Activated naive CD8-positive, alpha-beta T cell treated with anti-CD3 and anti-CD28 coated beads, Interleukin-2, amount 10 ng/mL, durations not matched to agents 7 days and 5 days (primary cell): ENCODE data around the gene CCL22. TPM values are rescaled to one million over a fixed set of nuclear protein-coding genes. Genes with fewer than 3 reads are reported as not detected.

Source experiments
- ATAC-seq: fragments of 150-1000 bp; cut with Tn5 transposase; one replicate; pipeline ENCODE4 v1.10.0; 2021; ENCODE audit warnings: low read depth, moderate library complexity
- POLR2A ChIA-PET: fragments of 350-600 bp; sonication (Branson Sonifier 250); formaldehyde crosslinking; loops from one replicate; lab custom pipeline; 2021; ENCODE audit warnings: antibody characterized with exemption; lab: Charles Lee
- DNase-seq: peaks from one replicate; pipeline ENCODE4 v3.0.0; 2021
- H3K27ac Mint-ChIP-seq: one replicate; pipeline ENCODE4 v1.8.0; 2022; ENCODE audit warnings: mild to moderate bottlenecking, mixed read lengths
- H3K27me3 Mint-ChIP-seq: one replicate; pipeline ENCODE4 v1.8.0; 2022; ENCODE audit warnings: mild to moderate bottlenecking, moderate library complexity, mixed read lengths
- H3K36me3 Mint-ChIP-seq: one replicate; pipeline ENCODE4 v1.8.0; 2021; ENCODE audit warnings: mild to moderate bottlenecking, mixed read lengths
- H3K4me1 Mint-ChIP-seq: one replicate; pipeline ENCODE4 v1.8.0; 2021; ENCODE audit warnings: mixed read lengths
- H3K4me3 Mint-ChIP-seq: one replicate; pipeline ENCODE4 v1.8.0; 2022; ENCODE audit warnings: mild to moderate bottlenecking, moderate library complexity, mixed read lengths
- H3K9me3 Mint-ChIP-seq: one replicate; pipeline ENCODE4 v1.8.0; 2021; ENCODE audit warnings: mixed read lengths
- total RNA-seq, 2 experiments: library from RNA; stranded (reverse); gene quantifications; one replicate each; pipeline ENCODE4 v1.2.3, GENCODE V29; 2021

CCL22 gene
- total RNA-seq, 2 experiments from 2014 or later, result 0.17 to 0.33 TPM

DNA sequence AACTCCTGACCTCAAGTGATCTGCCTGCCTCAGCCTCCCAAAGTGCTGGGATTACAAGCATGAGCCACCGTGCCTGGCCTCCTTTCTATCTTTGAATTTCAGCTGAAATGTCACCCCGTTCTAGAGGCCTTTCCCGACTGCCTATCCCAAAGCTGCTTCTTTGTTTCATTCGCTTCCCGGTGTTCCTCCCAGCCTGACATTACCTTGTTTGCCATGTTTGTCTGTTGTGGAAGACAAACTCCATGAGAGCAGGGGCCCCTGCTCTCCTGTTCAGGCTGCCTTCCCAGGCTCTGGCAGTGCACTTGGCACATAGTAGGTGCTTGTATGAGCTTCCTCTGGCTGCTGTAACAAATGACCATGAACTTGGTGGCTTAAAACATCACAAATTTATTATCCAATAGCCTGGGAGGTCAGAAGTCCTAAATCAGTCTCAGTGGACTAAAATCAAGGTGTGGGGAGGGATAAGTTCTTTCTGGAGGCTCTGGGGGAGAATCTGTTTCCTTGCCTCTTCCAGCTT, 2.6 kb upstream of the CCL22 start:
- no peaks in the 10 kb centered on the region for H3K9me3 Mint-ChIP-seq
- no peak overlapping the region for H3K4me3 Mint-ChIP-seq
- H3K36me3 Mint-ChIP-seq, result no peaks in the 10 kb centered on the region
- ATAC-seq (no peak), DNase-seq (no peak)
- H3K27ac Mint-ChIP-seq, result no peak overlapping the region
- POLR2A ChIA-PET, result no interaction called here
- H3K4me1 Mint-ChIP-seq, result no peaks in the 10 kb centered on the region
- peaks cover 8% of the 10 kb centered on the region for H3K27me3 Mint-ChIP-seq

DNA sequence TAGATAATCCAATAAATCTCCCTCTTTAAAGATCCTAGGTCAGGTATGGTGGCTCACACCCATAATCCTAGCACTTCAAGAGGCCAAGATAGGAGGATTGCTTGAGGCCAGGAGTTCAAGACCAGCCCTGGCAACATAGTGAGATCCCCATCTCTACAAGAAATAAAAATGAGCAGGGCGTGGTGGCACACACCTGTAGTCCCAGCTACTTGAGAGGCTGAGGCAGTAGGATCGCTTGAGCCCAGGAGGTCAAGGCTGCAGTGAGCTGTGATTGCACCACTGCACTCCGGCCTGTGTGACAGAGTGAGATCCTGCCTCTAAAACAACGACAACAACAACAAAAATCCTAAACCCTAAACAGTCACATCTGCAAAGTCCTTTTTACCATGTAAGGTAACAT, 2.0 kb upstream of the CCL22 start:
- H3K9me3 Mint-ChIP-seq, result no peaks in the 10 kb centered on the region
- DNase-seq, result no peak
- no peak overlapping the region for H3K27ac Mint-ChIP-seq
- POLR2A ChIA-PET, result no interaction called here
- H3K27me3 Mint-ChIP-seq, result peaks cover 8% of the 10 kb centered on the region
- H3K36me3 Mint-ChIP-seq, result no peaks in the 10 kb centered on the region
- no peak for ATAC-seq
- no peaks in the 10 kb centered on the region for H3K4me1 Mint-ChIP-seq
- no peak overlapping the region for H3K4me3 Mint-ChIP-seq

DNA sequence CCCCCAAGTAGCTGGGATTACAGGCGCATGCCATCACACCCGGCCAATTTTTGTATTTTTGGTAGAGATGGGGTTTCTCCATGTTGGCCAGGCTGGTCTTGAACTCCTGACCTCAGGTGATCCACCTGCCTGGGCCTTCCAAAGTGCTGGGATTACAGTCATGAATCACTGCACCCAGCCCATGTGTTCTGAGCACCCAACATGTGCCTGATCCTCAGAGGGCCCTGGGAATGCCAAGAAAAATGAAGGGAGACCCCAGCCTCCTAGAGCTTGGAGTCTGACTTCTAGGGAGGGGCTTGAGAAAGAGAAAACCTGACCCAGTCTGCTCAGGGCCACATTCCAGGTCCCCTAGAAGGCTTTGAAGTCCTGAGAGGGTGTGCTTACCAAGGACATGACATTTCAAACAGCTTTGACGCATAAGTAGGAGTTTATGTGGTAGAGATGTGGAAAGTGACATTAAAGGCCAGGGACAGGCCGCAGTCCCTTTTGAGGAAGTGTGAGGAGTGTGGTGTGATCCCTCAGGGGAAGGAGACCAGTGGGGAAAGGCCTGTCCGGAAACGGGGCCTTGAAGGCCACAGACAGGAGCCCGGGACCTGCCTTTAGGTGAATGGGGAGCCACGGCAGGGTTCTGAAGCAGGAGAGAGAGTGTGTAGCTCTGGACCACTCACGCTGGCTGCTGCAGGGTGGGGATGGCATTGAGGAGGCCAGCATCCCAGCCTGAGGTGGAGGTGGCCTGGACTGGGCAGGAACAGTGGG, 1.1 kb upstream of the CCL22 start:
- POLR2A ChIA-PET, result interaction anchor here (0.7 kb wide), 1 partner anchor 628 kb away, joined by 4 read pairs; no protein-coding TSS in a partner anchor
- H3K27ac Mint-ChIP-seq, result peak overlapping the region; percentile 16

DNA sequence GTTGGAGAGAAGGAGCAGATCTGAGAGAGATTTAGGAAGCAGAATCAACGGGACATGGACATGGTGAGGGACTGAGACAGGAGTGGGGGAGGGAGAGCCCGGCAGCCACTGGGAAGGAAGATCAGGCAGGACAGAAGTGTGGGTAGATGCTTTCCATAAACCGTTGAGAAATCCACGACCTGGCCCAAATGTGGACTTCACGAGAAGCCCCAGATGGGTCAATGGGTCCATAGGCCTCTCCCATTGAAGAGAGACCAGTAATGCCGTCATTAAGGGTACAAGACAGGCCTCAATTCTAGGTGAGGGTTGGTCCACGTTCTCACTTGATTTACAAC, 530 bp upstream of the CCL22 start:
- ATAC-seq (no peak), DNase-seq (no peak)
- no peak overlapping the region for H3K4me3 Mint-ChIP-seq
- H3K9me3 Mint-ChIP-seq, result no peaks in the 10 kb centered on the region
- peaks cover 3% of the 10 kb centered on the region for H3K27me3 Mint-ChIP-seq
- POLR2A ChIA-PET, result no interaction called here
- H3K4me1 Mint-ChIP-seq, result no peaks in the 10 kb centered on the region
- no peaks in the 10 kb centered on the region for H3K36me3 Mint-ChIP-seq
- H3K27ac Mint-ChIP-seq, result no peak overlapping the region

More for the DNA sequence above, 1.1 kb upstream of the CCL22 start:
- no peaks in the 10 kb centered on the region for H3K4me1 Mint-ChIP-seq
- H3K27me3 Mint-ChIP-seq, result peaks cover 5% of the 10 kb centered on the region
- DNase-seq, result no peak
- ATAC-seq, result no peak
- no peaks in the 10 kb centered on the region for H3K36me3 Mint-ChIP-seq
- no peaks in the 10 kb centered on the region for H3K9me3 Mint-ChIP-seq
- no peak overlapping the region for H3K4me3 Mint-ChIP-seq

DNA sequence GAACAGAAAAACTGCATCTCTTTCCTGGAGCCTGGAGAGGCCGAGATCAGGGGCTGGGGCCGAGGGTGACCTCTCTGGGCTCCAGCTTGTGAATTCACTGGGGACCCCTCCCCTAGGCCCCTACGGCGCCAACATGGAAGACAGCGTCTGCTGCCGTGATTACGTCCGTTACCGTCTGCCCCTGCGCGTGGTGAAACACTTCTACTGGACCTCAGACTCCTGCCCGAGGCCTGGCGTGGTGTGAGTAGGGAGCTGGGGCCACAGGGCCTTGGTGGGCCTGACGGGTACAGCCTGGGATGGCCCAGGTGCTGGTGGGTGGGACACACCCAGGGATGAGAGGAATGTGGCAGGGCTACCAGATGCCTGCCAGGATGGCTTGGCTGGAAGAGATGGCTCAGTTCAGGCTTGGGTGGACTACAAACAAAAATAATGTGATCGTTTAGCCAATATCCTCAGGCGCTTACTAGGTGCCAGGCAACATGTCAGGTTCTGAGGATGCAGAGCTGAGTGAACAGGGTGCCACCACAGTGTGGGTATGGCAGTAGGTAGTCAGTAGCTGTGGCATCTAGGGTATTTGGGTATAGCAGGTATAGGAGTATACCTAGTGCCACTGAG, 1.8 kb downstream of the CCL22 start:
- POLR2A ChIA-PET, result no interaction called here
- Mint-ChIP-seq H3K36me3 (no peaks in the 10 kb centered on the region), H3K4me1 (no peaks in the 10 kb centered on the region), H3K9me3 (no peaks in the 10 kb centered on the region), H3K4me3 (no peak overlapping the region), H3K27me3 (peaks cover 3% of the 10 kb centered on the region), H3K27ac (no peak overlapping the region)
- no peak for ATAC-seq
- no peak for DNase-seq

DNA sequence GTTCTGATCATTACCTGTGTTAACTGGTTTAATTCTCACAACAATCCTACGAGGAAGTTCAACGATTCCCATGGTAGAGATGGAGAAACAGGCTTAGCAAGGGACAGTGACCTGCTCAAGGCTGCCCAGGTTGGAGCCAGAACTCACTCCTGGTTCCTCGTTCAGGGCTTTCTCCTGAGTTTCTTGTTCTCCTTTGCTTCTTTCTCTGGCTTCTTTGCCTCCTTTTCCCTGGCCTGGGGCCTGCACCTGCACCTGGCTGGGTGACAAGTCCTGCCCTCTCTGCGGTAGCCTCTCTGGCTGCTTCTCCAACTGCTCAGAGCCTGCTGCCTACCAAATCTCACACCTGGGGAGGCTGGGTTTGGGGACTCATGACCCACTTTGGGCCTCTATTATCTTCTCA, 2.8 kb downstream of the CCL22 start:
- Mint-ChIP-seq H3K27ac (no peak overlapping the region), H3K4me1 (no peaks in the 10 kb centered on the region), H3K36me3 (no peaks in the 10 kb centered on the region), H3K27me3 (no peaks in the 10 kb centered on the region), H3K4me3 (no peak overlapping the region), H3K9me3 (no peaks in the 10 kb centered on the region)
- POLR2A ChIA-PET, result no interaction called here
- DNase-seq, result no peak
- ATAC-seq, result no peak

DNA sequence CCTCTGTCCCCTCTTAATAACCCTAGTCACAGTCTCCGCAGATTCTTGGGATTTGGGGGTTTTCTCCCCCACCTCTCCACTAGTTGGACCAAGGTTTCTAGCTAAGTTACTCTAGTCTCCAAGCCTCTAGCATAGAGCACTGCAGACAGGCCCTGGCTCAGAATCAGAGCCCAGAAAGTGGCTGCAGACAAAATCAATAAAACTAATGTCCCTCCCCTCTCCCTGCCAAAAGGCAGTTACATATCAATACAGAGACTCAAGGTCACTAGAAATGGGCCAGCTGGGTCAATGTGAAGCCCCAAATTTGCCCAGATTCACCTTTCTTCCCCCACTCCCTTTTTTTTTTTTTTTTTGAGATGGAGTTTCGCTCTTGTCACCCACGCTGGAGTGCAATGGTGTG, 5.6 kb downstream of the CCL22 start:
- Mint-ChIP-seq H3K27me3 (peaks cover 6% of the 10 kb centered on the region), H3K36me3 (no peaks in the 10 kb centered on the region), H3K27ac (no peak overlapping the region), H3K4me3 (no peak overlapping the region), H3K9me3 (no peaks in the 10 kb centered on the region), H3K4me1 (no peaks in the 10 kb centered on the region)
- POLR2A ChIA-PET, result no interaction called here
- ATAC-seq (no peak), DNase-seq (no peak)

- POLR2A ChIA-PET, result no interaction called here
- peaks cover 9% of the 10 kb centered on the region for H3K27me3 Mint-ChIP-seq
- no peaks in the 10 kb centered on the region for H3K36me3 Mint-ChIP-seq
- H3K27ac Mint-ChIP-seq, result no peak overlapping the region
- ATAC-seq (no peak), DNase-seq (no peak)
- no peak overlapping the region for H3K4me3 Mint-ChIP-seq
- no peaks in the 10 kb centered on the region for H3K9me3 Mint-ChIP-seq
- no peaks in the 10 kb centered on the region for H3K4me1 Mint-ChIP-seq
Observed at GRCh38 chr16:57366544-57367040, 8.0 kb downstream of the CCL22 start.

- Mint-ChIP-seq H3K4me1 (no peaks in the 10 kb centered on the region), H3K27ac (no peak overlapping the region), H3K9me3 (no peaks in the 10 kb centered on the region), H3K36me3 (no peaks in the 10 kb centered on the region), H3K27me3 (peaks cover 9% of the 10 kb centered on the region), H3K4me3 (no peak overlapping the region)
- POLR2A ChIA-PET, result no interaction called here
- DNase-seq, result no peak
- ATAC-seq, result no peak
Observed at GRCh38 chr16:57367116-57367752, 8.7 kb downstream of the CCL22 start.

- no peak overlapping the region for H3K4me3 Mint-ChIP-seq
- no peak overlapping the region for H3K27ac Mint-ChIP-seq
- ATAC-seq (no peak), DNase-seq (no peak)
- POLR2A ChIA-PET, result no interaction called here
- peaks cover 10% of the 10 kb centered on the region for H3K27me3 Mint-ChIP-seq
- no peaks in the 10 kb centered on the region for H3K4me1 Mint-ChIP-seq
- H3K36me3 Mint-ChIP-seq, result no peaks in the 10 kb centered on the region
- no peaks in the 10 kb centered on the region for H3K9me3 Mint-ChIP-seq
Observed at GRCh38 chr16:57371494-57372371, 13.2 kb downstream of the CCL22 start.

DNA sequence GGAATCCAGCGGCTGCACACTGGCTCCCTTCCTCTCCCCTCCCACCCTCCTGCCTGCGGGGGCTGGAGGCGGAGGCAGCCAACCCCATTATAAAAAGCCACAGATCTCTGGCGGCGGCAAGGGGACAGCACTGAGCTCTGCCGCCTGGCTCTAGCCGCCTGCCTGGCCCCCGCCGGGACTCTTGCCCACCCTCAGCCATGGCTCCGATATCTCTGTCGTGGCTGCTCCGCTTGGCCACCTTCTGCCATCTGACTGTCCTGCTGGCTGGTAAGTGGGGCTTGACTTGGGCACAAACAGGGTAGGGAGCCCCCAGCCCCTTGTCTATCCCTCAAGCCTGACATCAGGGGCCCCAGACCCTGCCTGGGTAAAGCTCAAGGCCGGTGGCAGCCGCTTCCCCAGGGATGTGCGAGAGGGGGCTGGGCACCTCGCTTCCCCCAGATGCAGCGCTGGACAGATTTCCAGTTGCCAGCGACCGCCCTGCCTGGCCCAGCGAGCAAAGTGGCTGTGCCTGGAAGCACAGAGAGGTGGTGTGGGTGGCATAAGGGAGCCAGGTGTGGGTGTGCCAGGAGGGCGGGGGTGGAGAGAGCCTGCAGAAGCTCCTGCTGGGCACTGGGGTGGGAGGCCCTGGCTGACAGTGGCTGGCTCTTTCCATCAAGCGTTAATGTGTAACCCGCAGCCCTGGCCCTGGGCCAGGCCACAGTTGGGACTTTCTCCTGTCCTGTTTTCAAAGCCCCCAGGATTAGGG, 14.0 kb downstream of the CCL22 start, which contains the start of gene CX3CL1:
Gene CX3CL1, plus strand, starts transcription at position 119 of the 745 bp plus-strand sequence. Its CDS starts 79 bp downstream, at position 198.
- Mint-ChIP-seq H3K4me1 (peaks cover 4% of the 10 kb centered on the region), H3K36me3 (no peaks in the 10 kb centered on the region), H3K27me3 (peaks cover 6% of the 10 kb centered on the region), H3K27ac (no peak within 1 kb of the TSS), H3K9me3 (no peaks in the 10 kb centered on the region), H3K4me3 (no peak within 1 kb of the TSS)
- no peak for DNase-seq
- ATAC-seq, result no peak
- POLR2A ChIA-PET, result no interaction called here

DNA sequence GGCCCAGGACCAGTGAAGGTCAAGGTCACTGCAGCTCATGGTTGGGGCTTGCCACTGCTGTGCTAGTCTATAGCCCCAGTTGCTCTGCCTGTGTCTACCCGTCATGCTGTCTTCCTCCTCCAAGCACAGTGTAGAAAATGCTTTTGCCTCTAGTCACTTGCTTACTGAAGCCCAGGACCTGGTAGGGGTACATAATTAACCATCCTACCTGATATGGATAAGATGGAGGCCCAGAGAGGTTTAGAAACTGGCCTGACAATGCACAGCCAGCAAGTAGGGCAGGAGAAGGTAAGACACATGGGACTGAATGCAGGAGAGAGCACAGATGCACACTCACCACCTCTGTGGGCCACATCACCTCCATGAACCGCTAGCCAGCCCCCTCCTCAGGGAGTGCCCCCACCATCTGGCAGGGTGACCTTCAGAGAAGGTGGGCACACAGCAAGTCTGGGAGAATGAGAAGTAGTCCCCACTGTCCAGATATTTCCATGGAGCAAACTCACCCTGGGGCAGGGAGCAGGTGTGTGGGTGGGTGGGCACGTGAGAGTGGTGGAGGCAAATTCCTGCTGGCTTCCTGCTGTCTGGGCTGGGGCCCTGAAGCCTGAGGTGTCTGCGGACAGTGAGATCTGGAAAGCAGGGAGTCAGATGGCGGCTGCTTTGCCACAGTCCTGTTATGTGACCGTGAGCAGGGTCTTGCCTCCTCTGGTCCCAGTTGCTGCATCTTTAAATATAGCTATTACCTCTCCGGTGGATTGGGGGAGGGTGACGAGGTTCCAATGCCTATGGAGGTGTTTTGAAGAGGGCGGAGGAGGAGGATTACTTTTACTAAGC, 14.7 kb downstream of the CCL22 start:
- Mint-ChIP-seq H3K4me3 (no peak overlapping the region), H3K27ac (no peak overlapping the region), H3K9me3 (no peaks in the 10 kb centered on the region), H3K36me3 (no peaks in the 10 kb centered on the region), H3K27me3 (peaks cover 5% of the 10 kb centered on the region), H3K4me1 (peaks cover 9% of the 10 kb centered on the region)
- POLR2A ChIA-PET, result no interaction called here
- ATAC-seq, result no peak
- no peak for DNase-seq
